T-helper 2 cell treated with Interferon-gamma antibody and Interleukin-4, amounts not matched to agents 5 μg/mL and 100 μg/mL, for 36 hours (primary cell): ENCODE results near the gene STEEP1.
"Not testable (repeated sequence)": the region's sequence is repeated elsewhere in the genome, so short reads cannot be mapped to it uniquely, and the experiment has no call there.

Source experiments
- DNase-seq: peaks from one replicate; pipeline ENCODE4 v3.0.0; 2021; ENCODE audit warnings: low spot score
- H3K27ac Mint-ChIP-seq: one replicate; pipeline ENCODE4 v1.8.0; 2021; ENCODE audit warnings: mild to moderate bottlenecking, mixed read lengths
- H3K27me3 Mint-ChIP-seq: one replicate; pipeline ENCODE4 v1.8.0; 2021; ENCODE audit warnings: low read depth, mixed read lengths
- H3K36me3 Mint-ChIP-seq: one replicate; pipeline ENCODE4 v1.8.0; 2021; ENCODE audit warnings: low read depth, mixed read lengths
- H3K4me1 Mint-ChIP-seq: one replicate; pipeline ENCODE4 v1.8.0; 2021; ENCODE audit warnings: low read depth, mixed read lengths
- H3K4me3 Mint-ChIP-seq: one replicate; pipeline ENCODE4 v1.8.0; 2022; ENCODE audit warnings: mild to moderate bottlenecking, moderate library complexity, mixed read lengths
- H3K9me3 Mint-ChIP-seq: one replicate; pipeline ENCODE4 v1.8.0; 2021; ENCODE audit warnings: mixed read lengths

STEEP1 gene

GRCh38 chrX:119507206-119507605, 58.0 kb downstream of the STEEP1 start:
- Mint-ChIP-seq H3K27me3 (no peaks in the 10 kb centered on the region), H3K9me3 (no peaks in the 10 kb centered on the region), H3K4me1 (peaks cover 4% of the 10 kb centered on the region), H3K36me3 (no peaks in the 10 kb centered on the region), H3K4me3 (no peak overlapping the region), H3K27ac (no peak overlapping the region)
- no peak for DNase-seq

DNA sequence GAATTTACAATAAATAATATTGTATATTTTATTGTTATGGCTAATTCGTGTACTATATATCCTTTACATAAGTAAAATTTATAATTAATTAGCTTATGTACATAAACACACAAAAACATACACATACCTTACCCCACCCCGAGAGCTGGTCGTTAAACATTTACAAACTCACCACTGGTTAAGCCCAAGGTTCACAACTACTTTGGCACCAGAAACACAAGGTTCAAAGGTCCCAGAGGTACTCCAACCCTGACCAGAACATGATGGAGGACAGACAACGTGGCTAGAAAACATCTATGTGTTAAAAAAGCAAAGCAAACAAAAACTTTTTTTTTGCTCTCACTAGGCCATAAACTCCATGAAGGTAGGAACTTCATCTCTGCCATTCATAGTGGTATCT, 59.3 kb downstream of the STEEP1 start:
- Mint-ChIP-seq H3K9me3 (no peaks in the 10 kb centered on the region), H3K27ac (no peak overlapping the region)

DNA sequence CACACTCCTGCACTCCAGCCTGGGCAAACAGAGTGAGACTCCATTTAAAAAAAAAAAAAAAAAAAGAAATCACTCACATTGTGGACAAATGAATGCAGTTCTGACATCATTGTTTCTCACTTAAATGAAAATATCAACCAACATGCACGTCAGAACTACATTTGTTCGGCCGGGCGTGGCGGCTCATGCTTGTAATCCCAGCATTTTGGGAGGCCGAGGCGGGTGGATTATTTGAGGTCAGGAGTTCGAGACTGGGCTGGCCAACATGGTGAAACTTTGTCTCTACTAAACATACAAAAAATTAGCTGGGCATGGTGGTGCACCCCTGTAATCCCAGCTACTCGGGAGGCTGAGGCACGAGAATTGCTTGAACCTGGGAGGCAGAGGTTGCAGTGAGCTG, 60.1 kb downstream of the STEEP1 start:
- H3K27ac Mint-ChIP-seq, H3K36me3 Mint-ChIP-seq, DNase-seq, H3K4me1 Mint-ChIP-seq, H3K9me3 Mint-ChIP-seq, H3K4me3 Mint-ChIP-seq, H3K27me3 Mint-ChIP-seq: not testable (repeated sequence)

More for the DNA sequence above, 59.3 kb downstream of the STEEP1 start:
- H3K4me1 Mint-ChIP-seq: peaks cover 4% of the 10 kb centered on the region
- H3K36me3 Mint-ChIP-seq: no peaks in the 10 kb centered on the region
- no peaks in the 10 kb centered on the region for H3K27me3 Mint-ChIP-seq
- H3K4me3 Mint-ChIP-seq: no peak overlapping the region
- no peak for DNase-seq

DNA sequence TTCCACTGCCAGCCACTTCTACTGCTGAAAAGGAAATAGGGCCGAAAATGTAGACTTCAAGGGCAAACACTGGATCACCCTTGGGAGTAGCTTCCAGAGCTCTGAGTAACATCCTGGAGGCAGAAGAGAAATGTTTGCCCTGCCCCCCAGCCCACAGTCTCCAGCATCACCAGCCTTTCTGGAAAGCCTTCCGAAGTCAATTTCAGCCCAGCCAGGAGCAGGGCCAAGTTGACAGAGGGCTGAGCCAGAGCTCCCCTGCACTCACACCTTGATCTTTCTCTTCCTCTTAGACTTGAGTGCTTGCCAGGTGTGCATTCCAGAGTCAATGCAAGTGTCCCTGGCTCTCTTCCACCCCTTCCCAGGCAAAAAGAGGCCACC, 61.7 kb downstream of the STEEP1 start:
- Mint-ChIP-seq H3K27me3 (no peaks in the 10 kb centered on the region), H3K4me3 (no peak overlapping the region), H3K36me3 (no peaks in the 10 kb centered on the region), H3K4me1 (peaks cover 4% of the 10 kb centered on the region), H3K9me3 (no peaks in the 10 kb centered on the region), H3K27ac (no peak overlapping the region)
- DNase-seq: no peak

DNA sequence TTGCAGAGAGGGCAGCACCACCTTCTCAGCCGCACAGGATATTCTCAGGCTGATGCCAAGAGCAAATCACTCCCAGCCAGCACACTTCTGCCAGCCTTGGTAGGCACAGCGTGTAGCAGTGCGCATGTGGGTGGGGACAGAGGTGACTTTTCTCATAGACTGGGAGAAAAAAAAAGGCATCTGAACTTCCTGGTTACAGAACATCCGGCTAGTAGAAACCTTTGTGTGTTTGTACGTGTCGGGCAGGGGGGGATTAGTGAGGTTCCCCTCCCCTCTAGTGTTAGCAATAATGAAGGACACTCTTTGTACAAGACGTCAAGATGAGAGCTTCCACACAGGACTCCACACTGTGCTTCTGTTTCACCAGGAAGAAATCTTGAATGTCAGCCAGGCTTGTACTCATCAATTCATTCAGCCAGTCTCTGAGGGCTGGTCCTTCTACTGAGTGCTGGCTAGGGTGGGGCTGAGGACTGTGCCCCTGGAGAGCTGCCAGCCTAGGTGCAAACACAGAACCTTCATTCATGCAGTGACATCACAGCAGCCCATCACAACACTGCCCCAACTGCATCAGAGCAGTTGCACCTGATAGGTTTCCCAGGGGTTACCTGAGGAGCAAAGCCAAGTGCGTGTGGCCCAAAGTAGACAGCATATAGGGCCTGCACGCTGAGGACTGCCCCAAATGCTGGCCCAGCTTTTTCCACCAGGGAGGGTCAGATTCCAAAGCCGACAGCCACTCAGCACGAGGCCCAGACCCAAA, 62.3 kb downstream of the STEEP1 start:
- H3K27me3 Mint-ChIP-seq: no peaks in the 10 kb centered on the region
- H3K27ac Mint-ChIP-seq: peak overlapping the region; percentile 31
- peaks cover 4% of the 10 kb centered on the region for H3K4me1 Mint-ChIP-seq
- no peak overlapping the region for H3K4me3 Mint-ChIP-seq
- no peaks in the 10 kb centered on the region for H3K36me3 Mint-ChIP-seq
- no peak for DNase-seq
- no peaks in the 10 kb centered on the region for H3K9me3 Mint-ChIP-seq

DNA sequence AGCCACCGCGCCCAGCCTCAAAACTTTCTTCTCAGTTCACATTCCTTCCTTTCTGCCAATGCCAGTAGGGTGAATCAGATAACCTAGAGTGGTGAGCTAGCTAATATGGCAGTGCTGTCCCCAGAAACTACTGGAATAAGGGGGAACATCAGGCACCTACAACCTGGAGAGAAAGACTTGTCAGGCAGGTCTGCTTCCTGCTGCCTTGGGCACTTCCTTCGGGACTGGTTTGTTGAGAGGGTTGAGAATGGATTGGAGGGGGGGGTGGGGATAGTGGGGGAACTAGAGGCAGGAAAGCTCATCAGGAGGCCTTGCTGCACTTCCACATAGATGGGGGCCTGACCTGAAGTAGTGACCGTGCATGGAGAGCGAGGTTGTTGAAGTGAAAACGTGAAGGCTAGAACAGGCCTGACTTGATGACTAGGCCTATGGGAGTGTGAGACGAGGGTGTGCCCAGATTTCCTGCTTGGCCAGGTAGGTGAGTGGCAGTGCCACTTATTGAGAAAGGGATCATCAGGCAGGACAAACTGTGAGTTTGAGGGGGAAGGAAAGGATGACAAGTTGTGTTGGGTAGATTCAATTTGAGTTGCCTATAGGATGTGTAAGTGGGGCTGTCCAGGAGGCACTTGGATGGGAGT, 63.6 kb downstream of the STEEP1 start:
- peaks cover 6% of the 10 kb centered on the region for H3K4me1 Mint-ChIP-seq
- H3K36me3 Mint-ChIP-seq: no peaks in the 10 kb centered on the region
- H3K27me3 Mint-ChIP-seq: no peaks in the 10 kb centered on the region
- no peaks in the 10 kb centered on the region for H3K9me3 Mint-ChIP-seq
- no peak overlapping the region for H3K27ac Mint-ChIP-seq
- no peak overlapping the region for H3K4me3 Mint-ChIP-seq
- no peak for DNase-seq

DNA sequence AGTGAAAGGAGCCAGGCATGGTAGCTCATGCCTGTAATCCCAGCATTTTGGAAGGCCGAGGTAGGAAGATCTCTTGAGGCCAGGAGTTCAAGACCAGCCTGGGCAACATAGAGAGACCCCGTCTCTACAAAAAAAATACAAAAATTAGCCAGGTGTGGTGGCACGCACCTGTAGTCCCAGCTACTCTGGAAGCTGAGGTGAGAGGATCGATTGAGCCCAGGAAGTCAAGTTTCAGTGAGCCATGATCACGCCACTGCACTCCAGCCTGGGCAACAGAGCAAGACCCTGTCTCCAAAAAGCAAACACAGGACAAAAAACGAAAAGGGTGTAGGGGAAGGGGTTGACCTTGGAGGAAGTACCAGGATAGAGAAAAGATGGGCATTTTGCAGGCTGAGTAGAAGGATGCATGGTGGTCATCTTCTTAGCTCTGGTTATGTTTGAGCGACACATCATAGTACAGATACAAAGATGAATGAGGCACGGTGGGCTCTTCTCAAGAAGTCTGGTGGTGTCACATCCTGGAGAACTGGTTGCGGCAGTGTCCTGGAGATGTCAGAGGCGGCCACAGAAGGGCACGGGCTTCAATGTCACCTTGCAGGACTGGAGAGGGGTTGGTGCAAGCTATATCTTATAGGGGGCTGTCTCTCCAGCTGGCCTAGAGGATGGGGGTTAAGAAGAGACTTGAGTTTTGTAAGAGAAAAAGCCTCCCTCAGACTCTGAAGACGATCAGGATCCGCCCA, 65.0 kb downstream of the STEEP1 start:
- Mint-ChIP-seq H3K9me3 (no peaks in the 10 kb centered on the region), H3K36me3 (no peaks in the 10 kb centered on the region), H3K4me3 (no peak overlapping the region), H3K4me1 (peaks cover 13% of the 10 kb centered on the region), H3K27ac (no peak overlapping the region), H3K27me3 (no peaks in the 10 kb centered on the region)
- DNase-seq: no peak

GRCh38 chrX:119497185-119497584, 68.0 kb downstream of the STEEP1 start:
- no peak overlapping the region for H3K4me3 Mint-ChIP-seq
- H3K27me3 Mint-ChIP-seq: no peaks in the 10 kb centered on the region
- H3K9me3 Mint-ChIP-seq: no peaks in the 10 kb centered on the region
- H3K27ac Mint-ChIP-seq: no peak overlapping the region
- peaks cover 8% of the 10 kb centered on the region for H3K4me1 Mint-ChIP-seq
- DNase-seq: no peak
- no peaks in the 10 kb centered on the region for H3K36me3 Mint-ChIP-seq

- peaks cover 8% of the 10 kb centered on the region for H3K4me1 Mint-ChIP-seq
- H3K36me3 Mint-ChIP-seq: no peaks in the 10 kb centered on the region
- no peak for DNase-seq
- no peaks in the 10 kb centered on the region for H3K27me3 Mint-ChIP-seq
- H3K4me3 Mint-ChIP-seq: no peak overlapping the region
- no peak overlapping the region for H3K27ac Mint-ChIP-seq
- no peaks in the 10 kb centered on the region for H3K9me3 Mint-ChIP-seq
Observed at GRCh38 chrX:119495734-119496726, 69.2 kb downstream of the STEEP1 start.

DNA sequence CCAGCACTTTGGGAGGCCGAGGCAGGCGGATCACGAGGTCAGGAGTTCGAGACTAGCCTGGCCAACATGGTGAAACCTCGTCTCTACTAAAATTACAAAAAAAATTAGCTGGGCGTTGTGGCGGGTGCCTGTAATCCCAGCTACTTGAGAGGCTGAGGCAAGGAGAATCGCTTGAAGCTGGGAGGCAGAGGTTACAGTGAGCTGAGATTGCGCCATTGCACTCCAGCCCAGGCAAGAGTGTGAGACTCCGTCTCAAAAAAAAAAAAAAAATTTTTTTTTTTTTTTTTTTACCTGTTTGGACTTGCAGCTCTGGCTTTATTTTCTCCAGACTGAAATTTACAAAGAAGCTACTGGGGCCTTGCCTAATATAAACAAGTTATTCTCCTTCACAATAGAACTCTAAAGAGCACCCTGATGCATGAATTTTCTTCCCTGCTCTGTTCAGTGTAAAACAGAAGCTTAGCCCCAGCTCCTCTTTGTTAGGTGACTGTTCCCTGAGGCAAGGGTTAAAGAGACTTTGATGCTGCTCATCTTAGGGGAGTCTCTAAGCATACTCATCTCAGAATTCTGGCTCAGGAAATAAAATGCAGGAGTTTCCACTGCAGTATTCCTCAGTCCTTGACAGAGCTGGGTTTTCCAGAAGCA, 71.2 kb downstream of the STEEP1 start:
- not testable (repeated sequence) for H3K4me3 Mint-ChIP-seq, DNase-seq, H3K36me3 Mint-ChIP-seq, H3K4me1 Mint-ChIP-seq, H3K9me3 Mint-ChIP-seq, H3K27me3 Mint-ChIP-seq, H3K27ac Mint-ChIP-seq

DNA sequence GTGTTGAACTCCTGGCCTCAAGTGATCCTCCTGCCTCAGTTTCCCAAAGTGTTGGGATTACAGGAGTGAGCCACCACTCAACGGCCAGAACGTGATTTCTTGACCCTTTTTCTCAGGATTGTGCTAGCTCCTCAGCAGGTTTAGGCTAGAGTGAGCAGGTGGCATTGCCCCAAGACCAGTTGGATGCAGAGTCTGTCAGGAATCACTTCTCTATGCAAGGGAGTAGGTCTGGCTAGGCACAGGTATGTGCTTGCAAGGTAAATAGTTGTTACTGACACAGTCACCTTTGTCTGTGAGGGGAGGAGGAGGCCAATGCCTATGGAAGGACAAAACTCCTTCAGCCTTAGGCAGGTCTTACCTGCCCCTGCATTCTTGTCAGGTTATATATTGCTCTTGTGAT, 72.7 kb downstream of the STEEP1 start:
- no peak overlapping the region for H3K4me3 Mint-ChIP-seq
- H3K9me3 Mint-ChIP-seq: no peaks in the 10 kb centered on the region
- no peaks in the 10 kb centered on the region for H3K36me3 Mint-ChIP-seq
- H3K27me3 Mint-ChIP-seq: no peaks in the 10 kb centered on the region
- H3K4me1 Mint-ChIP-seq: peaks cover 8% of the 10 kb centered on the region
- DNase-seq: no peak
- no peak overlapping the region for H3K27ac Mint-ChIP-seq

- H3K4me3 Mint-ChIP-seq: no peak overlapping the region
- no peak overlapping the region for H3K27ac Mint-ChIP-seq
- H3K27me3 Mint-ChIP-seq: no peaks in the 10 kb centered on the region
- no peaks in the 10 kb centered on the region for H3K9me3 Mint-ChIP-seq
- no peak for DNase-seq
- no peaks in the 10 kb centered on the region for H3K36me3 Mint-ChIP-seq
- H3K4me1 Mint-ChIP-seq: no peaks in the 10 kb centered on the region
Observed at GRCh38 chrX:119489212-119490074, 75.8 kb downstream of the STEEP1 start.
